MM.1S (cell line): ENCODE measurements around the gene PHF21B.

ENCODE experiments used
- DNase-seq: peaks from one replicate; pipeline ENCODE4 v3.0.0-alpha.2; 2015
- H2AFZ ChIP-seq: fragments of 300-600 bp; sonication (generic); 2 replicates; pipeline ENCODE4 v1.6.0; 2016; ENCODE audit warnings: antibody characterized with exemption, low read length
- H3F3A ChIP-seq: fragments of 300-600 bp; sonication (generic); 2 replicates; pipeline ENCODE4 v1.6.1; 2016; ENCODE audit warnings: mild to moderate bottlenecking, antibody characterized with exemption, low read length, moderate library complexity, mixed read lengths; ENCODE audit not compliant: insufficient read depth
- H3K27ac ChIP-seq: fragments of 300-600 bp; sonication (generic); 2 replicates; pipeline ENCODE4 v1.5.1; 2016; ENCODE audit warnings: mild to moderate bottlenecking, low read length
- H3K27me3 ChIP-seq: fragments of 300-600 bp; sonication (generic); replicated peaks from 2 replicates; pipeline ENCODE4 v1.6.0; 2016; ENCODE audit warnings: low read length; ENCODE audit not compliant: insufficient read depth
- H3K36me3 ChIP-seq: fragments of 300-600 bp; sonication (generic); replicated peaks from 2 replicates; pipeline ENCODE4 v1.6.1; 2016; ENCODE audit warnings: mild to moderate bottlenecking, low read length, mixed read lengths; ENCODE audit not compliant: insufficient read depth
- H3K4me1 ChIP-seq: fragments of 300-600 bp; sonication (generic); 2 replicates; pipeline ENCODE4 v1.6.1; 2016; ENCODE audit warnings: low read length, mixed read lengths
- H3K4me2 ChIP-seq: fragments of 300-600 bp; sonication (generic); 2 replicates; pipeline ENCODE4 v1.6.0; 2016; ENCODE audit warnings: low read depth, low read length
- H3K4me3 ChIP-seq: fragments of 300-600 bp; sonication (generic); 2 replicates; pipeline ENCODE4 v1.5.1; 2016; ENCODE audit warnings: low read length, mixed read lengths
- H3K79me2 ChIP-seq: fragments of 300-600 bp; sonication (generic); 2 replicates; pipeline ENCODE4 v1.6.1; 2016; ENCODE audit warnings: mixed run types, low read length, mixed read lengths
- H3K9ac ChIP-seq: fragments of 300-600 bp; sonication (generic); 2 replicates; pipeline ENCODE4 v1.6.1; 2016; ENCODE audit warnings: low read length, mixed read lengths
- H3K9me2 ChIP-seq: fragments of 300-600 bp; sonication (generic); replicated peaks from 2 replicates; pipeline ENCODE4 v1.6.1; 2016; ENCODE audit warnings: mild to moderate bottlenecking, low read length, mixed read lengths; ENCODE audit not compliant: insufficient read depth
- H3K9me3 ChIP-seq: fragments of 300-600 bp; sonication (generic); replicated peaks from 2 replicates; pipeline ENCODE4 v1.6.1; 2016; ENCODE audit warnings: mild to moderate bottlenecking, low read length, mixed read lengths; ENCODE audit not compliant: insufficient read depth
- H4K20me1 ChIP-seq: fragments of 300-600 bp; sonication (generic); 2 replicates; pipeline ENCODE4 v1.6.1; 2016; ENCODE audit warnings: mild to moderate bottlenecking, low read length, moderate library complexity, mixed read lengths; ENCODE audit not compliant: insufficient read depth
- CTCF ChIP-seq: fragments of 300-600 bp; sonication (generic); IDR thresholded peaks from 2 replicates; pipeline ENCODE4 v1.5.1; 2016; ENCODE audit warnings: antibody characterized with exemption, low read length, mixed read lengths
- EZH2 ChIP-seq: fragments of 300-600 bp; sonication (generic); optimal IDR thresholded peaks from 2 replicates; pipeline ENCODE3; 2017; ENCODE audit warnings: low read depth, mild to moderate bottlenecking, antibody characterized with exemption, low read length, mixed read lengths
- EZH2phosphoT487 ChIP-seq: fragments of 300-600 bp; sonication (generic); IDR thresholded peaks from 2 replicates; pipeline ENCODE4 v1.6.1; 2018; ENCODE audit warnings: antibody characterized with exemption, low read length

Gene PHF21B

DNA sequence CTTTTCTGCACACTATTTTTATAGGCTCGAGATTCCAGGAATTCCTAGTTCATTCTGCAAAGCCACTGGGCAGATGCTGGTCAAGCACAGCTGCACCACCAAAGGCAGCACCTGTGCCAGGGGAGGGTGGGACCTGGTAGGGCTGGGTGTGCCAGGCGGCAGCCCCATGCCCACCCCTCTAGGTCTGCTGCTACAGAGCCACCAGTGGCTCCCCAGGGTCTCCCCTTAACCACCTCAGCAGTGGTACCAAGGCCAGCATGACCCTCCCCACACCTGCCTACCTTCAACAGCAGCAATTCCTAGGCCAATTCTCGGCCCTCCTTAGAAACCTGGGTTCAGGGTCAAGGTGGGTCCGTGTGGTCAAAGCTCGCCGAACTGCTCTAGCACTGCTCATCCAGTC lies 39.5 kb downstream of the PHF21B start:
- no peaks in the 10 kb centered on the region for H3K36me3 ChIP-seq
- peaks cover 77% of the 10 kb centered on the region for H3K27me3 ChIP-seq
- H3K9ac ChIP-seq: no peak overlapping the region
- no peaks in the 10 kb centered on the region for H3F3A ChIP-seq
- H3K79me2 ChIP-seq: no peaks in the 10 kb centered on the region
- H3K9me2 ChIP-seq: no peaks in the 10 kb centered on the region
- H3K27ac ChIP-seq: no peak overlapping the region
- H3K4me1 ChIP-seq: no peaks in the 10 kb centered on the region
- H4K20me1 ChIP-seq: no peaks in the 10 kb centered on the region
- no peak overlapping the region for H3K4me2 ChIP-seq
- no peak overlapping the region for H2AFZ ChIP-seq
- TF ChIP-seq EZH2phosphoT487 (no peak), CTCF (no peak), EZH2 (no peak)
- no peak overlapping the region for H3K4me3 ChIP-seq
- no peak for DNase-seq
- H3K9me3 ChIP-seq: no peaks in the 10 kb centered on the region

DNA sequence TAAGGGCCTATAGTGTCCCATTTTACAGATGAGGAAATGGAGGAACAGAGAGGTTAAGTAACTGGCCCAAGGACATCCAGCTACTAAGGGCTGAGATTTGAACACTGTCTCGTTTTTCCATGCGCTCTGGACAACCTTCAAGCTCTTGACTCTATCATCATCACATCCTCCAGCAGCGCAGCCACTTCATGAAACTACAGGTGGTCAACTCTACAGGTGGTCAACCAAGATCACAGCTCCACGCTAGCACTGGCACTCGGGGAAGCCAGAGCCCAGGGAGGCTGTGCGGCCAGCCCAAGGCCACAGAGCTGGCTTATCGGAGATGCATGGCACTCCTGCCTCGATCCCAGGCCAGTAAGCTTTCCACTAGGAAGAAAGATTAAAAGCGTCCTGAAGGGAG lies 40.0 kb downstream of the PHF21B start:
- Histone ChIP-seq H4K20me1 (no peaks in the 10 kb centered on the region), H3K9me2 (no peaks in the 10 kb centered on the region), H3K79me2 (no peaks in the 10 kb centered on the region), H3K9ac (no peak overlapping the region), H3K27me3 (peaks cover 81% of the 10 kb centered on the region), H3K4me2 (no peak overlapping the region), H3K4me3 (no peak overlapping the region), H3K4me1 (no peaks in the 10 kb centered on the region), H2AFZ (no peak overlapping the region), H3K9me3 (no peaks in the 10 kb centered on the region), H3F3A (no peaks in the 10 kb centered on the region), H3K36me3 (no peaks in the 10 kb centered on the region), H3K27ac (no peak overlapping the region)
- DNase-seq: no peak
- TF ChIP-seq EZH2phosphoT487 (no peak), CTCF (no peak), EZH2 (no peak)

DNA sequence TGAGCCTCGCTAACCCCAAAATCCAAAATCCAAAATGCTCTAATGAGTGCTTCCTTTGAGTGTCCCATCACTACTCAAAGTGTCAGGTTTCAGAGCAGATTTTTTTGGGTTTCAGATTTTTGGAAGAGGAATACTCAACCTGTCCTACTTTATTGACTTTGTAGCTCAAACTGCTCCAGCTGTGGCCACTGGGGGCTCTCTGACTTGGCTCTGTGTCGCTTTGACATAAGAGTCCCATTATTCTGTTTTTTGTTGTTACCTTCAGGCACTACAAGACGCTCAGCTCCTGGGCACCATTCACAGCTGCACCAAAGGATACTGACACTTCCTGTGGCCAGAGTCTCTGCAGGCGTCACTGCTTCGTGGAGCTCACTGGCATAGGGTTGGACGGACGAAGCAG lies 41.1 kb downstream of the PHF21B start:
- no peaks in the 10 kb centered on the region for H4K20me1 ChIP-seq
- H3K27ac ChIP-seq: no peak overlapping the region
- H3K4me2 ChIP-seq: no peak overlapping the region
- TF ChIP-seq EZH2 (no peak), CTCF (no peak), EZH2phosphoT487 (no peak)
- H3K36me3 ChIP-seq: no peaks in the 10 kb centered on the region
- H3K27me3 ChIP-seq: peaks cover 92% of the 10 kb centered on the region
- no peak overlapping the region for H3K4me3 ChIP-seq
- no peaks in the 10 kb centered on the region for H3K9me3 ChIP-seq
- H3K9ac ChIP-seq: no peak overlapping the region
- DNase-seq: no peak
- no peaks in the 10 kb centered on the region for H3K9me2 ChIP-seq
- H3F3A ChIP-seq: no peaks in the 10 kb centered on the region
- H3K79me2 ChIP-seq: no peaks in the 10 kb centered on the region
- H3K4me1 ChIP-seq: no peaks in the 10 kb centered on the region
- H2AFZ ChIP-seq: no peak overlapping the region

GRCh38 chr22:44965171-44965570 lies 44.6 kb downstream of the PHF21B start:
- H3K79me2 ChIP-seq: no peaks in the 10 kb centered on the region
- no peaks in the 10 kb centered on the region for H4K20me1 ChIP-seq
- H3F3A ChIP-seq: no peaks in the 10 kb centered on the region
- H3K9me2 ChIP-seq: no peaks in the 10 kb centered on the region
- H3K4me1 ChIP-seq: no peaks in the 10 kb centered on the region
- DNase-seq: no peak
- no peak overlapping the region for H3K4me3 ChIP-seq
- H3K9me3 ChIP-seq: no peaks in the 10 kb centered on the region
- no peak overlapping the region for H2AFZ ChIP-seq
- H3K4me2 ChIP-seq: no peak overlapping the region
- H3K27ac ChIP-seq: no peak overlapping the region
- no peak for TF ChIP-seq EZH2phosphoT487
- no peak for TF ChIP-seq EZH2
- no peak for TF ChIP-seq CTCF
- no peak overlapping the region for H3K9ac ChIP-seq
- H3K36me3 ChIP-seq: no peaks in the 10 kb centered on the region
- peaks cover 86% of the 10 kb centered on the region for H3K27me3 ChIP-seq
